ENCODE results near the gene FAM83G. TPM values are rescaled to one million over a fixed set of nuclear protein-coding genes. Genes with fewer than 3 reads are reported as not detected.

Gene FAM83G
- total RNA-seq, 1 experiment from 2014 or later = 31.4 TPM

GRCh38 chr17:18950346-18950745 lies 54.2 kb downstream of the FAM83G start:
- no peak for TF ChIP-seq ZNF532 (CRISPR knock-in tag; IDR thresholded peaks at IDR 0.05; ENCODE audit: borderline replicate concordance)
- TF ChIP-seq SP1 (CRISPR knock-in tag; conservative IDR thresholded peaks at IDR 0.05) = no peak
- TF ChIP-seq NFATC4 (CRISPR knock-in tag; IDR thresholded peaks at IDR 0.05) = no peak
- no peak for TF ChIP-seq USF2 (CRISPR knock-in tag; IDR thresholded peaks at IDR 0.05)
- no peak for TF ChIP-seq MAX (CRISPR knock-in tag; IDR thresholded peaks at IDR 0.05)
- no peak for TF ChIP-seq PRDM15 (CRISPR knock-in tag; IDR thresholded peaks at IDR 0.05)
- no peak for TF ChIP-seq ZNF219 (CRISPR knock-in tag; IDR thresholded peaks at IDR 0.05; ENCODE audit: borderline replicate concordance)
- ChIA-PET CTCF (interaction anchor here (1.3 kb wide), 2 partner anchors 11 to 325 kb away, joined by 3 to 8 read pairs; no protein-coding TSS in a partner anchor), POLR2A (no interaction called here)
- H3K27me3 Mint-ChIP-seq (ENCODE audit: low read depth) = no peaks in the 10 kb centered on the region
- no peaks in the 10 kb centered on the region for H3K9me3 Mint-ChIP-seq
- no peak for ATAC-seq
- no peak overlapping the region for H3K27ac Mint-ChIP-seq
- H3K36me3 Mint-ChIP-seq = no peaks in the 10 kb centered on the region
- no peak overlapping the region for H3K4me3 Mint-ChIP-seq
- no peaks in the 10 kb centered on the region; the same call in 1 of the 2 replicates for H3K4me1 Mint-ChIP-seq
- DNase-seq (ENCODE audit: low spot score) = no peak

- H3K9me3 Mint-ChIP-seq = no peaks in the 10 kb centered on the region
- H3K4me3 Mint-ChIP-seq = no peak overlapping the region
- DNase-seq (ENCODE audit: low spot score) (no peak), ATAC-seq (no peak)
- H3K27me3 Mint-ChIP-seq (ENCODE audit: low read depth) = no peaks in the 10 kb centered on the region
- no peaks in the 10 kb centered on the region; the same call in 1 of the 2 replicates for H3K4me1 Mint-ChIP-seq
- no peak overlapping the region; the same call in 1 of the 2 replicates for H3K27ac Mint-ChIP-seq
- no peaks in the 10 kb centered on the region for H3K36me3 Mint-ChIP-seq
- POLR2A ChIA-PET = no interaction called here
- CTCF ChIA-PET = interaction anchor here (1.3 kb wide), 2 partner anchors 12 to 324 kb away, joined by 3 to 8 read pairs; no protein-coding TSS in a partner anchor
- TF ChIP-seq ZNF532 (CRISPR knock-in tag; IDR thresholded peaks at IDR 0.05; ENCODE audit: borderline replicate concordance) = no peak
Measured at GRCh38 chr17:18949566-18949965, 55.0 kb downstream of the FAM83G start.
